Measurements from ENCODE around the gene TENT5C.
A peak's percentile ranks its signal among the peaks of the same experiment; 100 is the strongest.

The TENT5C gene

GRCh38 chr1:117638759-117639158 lies 32.9 kb downstream of the TENT5C start:
- DNase-seq = peak; percentile 44

DNA sequence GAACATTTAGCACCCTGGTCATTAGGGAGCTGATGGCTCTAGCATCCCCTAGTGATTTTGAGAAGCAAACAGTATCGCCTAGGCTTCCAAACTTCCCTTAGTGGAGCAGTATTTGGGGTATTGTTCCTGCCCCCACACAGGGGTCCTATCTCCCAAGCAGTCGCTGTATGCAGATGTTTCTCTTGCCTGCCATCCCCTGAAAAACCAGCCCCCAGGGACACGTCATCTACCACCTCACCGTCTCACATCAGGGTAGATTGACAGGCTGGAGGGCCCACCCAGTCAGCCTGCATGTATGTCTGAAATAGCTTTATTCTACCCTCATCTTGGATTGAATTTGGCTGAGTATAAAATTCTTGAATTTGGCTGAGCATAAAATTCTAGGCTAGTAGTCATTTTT lies 33.9 kb downstream of the TENT5C start:
- peak; percentile 35 for DNase-seq

DNA sequence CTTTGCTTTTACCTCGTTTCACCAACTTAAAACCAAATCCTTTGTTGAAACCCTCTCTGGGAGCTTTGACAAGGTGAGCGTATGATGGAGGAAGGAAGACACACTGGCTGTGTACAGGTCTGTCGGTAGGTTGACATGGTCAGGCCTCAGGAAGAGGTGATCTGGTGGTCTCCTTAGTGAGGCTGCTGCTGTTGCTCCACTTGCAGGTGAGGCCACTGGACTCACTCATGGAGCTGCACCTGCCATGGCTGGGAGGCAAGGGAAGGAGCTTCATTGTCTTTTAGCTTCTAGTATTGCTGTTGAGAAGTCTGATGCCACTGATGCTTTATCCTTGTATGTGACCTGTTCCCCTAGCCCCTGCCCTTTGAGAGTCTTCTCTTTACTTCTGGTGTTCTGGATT lies 35.7 kb downstream of the TENT5C start:
- peak; percentile 46 for DNase-seq

GRCh38 chr1:117642963-117643362 lies 37.1 kb downstream of the TENT5C start:
- DNase-seq = peak; percentile 49

DNA sequence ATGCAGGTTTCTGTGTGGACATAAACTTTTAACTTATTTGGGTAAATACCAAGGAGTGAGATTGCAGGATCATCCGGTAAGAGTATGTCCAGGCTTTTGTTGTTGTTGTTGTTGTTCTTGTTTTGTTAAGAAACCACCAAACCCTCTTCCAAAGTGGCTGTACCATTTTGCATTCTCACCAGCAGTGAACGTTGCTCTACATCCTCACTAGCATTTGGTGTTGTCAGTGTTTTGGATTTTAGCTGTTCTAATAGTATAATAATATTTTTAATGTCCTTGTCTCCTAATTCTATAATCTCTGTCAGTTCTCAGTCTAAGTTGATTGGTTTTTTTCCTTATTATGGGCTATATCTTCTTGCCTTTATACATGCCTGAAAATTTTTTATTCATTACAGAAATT lies 37.8 kb downstream of the TENT5C start:
- no peak for DNase-seq

GRCh38 chr1:117644696-117645311 lies 39.0 kb downstream of the TENT5C start:
- no peak for DNase-seq

- no peak for DNase-seq
These were observed 39.5 kb downstream of the TENT5C start for GRCh38 chr1:117645343-117645742.

- DNase-seq = no peak
These were observed 40.4 kb downstream of the TENT5C start for GRCh38 chr1:117646007-117646811.

GRCh38 chr1:117646956-117647355 lies 41.1 kb downstream of the TENT5C start:
- no peak for DNase-seq

DNA sequence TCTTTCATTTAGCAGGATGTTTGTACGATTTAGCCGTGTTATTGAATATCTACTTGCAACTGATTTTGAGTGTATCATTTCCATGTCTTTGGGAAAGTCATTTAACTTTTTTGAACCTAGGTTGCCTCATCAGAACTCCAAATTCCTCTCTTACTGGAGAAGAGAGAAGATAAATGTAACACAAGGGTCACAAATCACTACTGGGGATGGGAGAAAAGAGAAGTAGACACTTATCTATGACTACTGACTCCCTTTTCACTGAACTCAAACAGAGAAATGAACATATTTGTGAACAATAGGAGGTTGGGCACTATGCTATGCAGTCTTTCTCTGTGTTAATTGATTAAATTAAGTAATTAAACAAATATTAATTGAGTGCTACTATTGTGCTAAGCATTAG lies 42.2 kb downstream of the TENT5C start:
- no peak for DNase-seq

- no peak for DNase-seq
These were observed 45.2 kb downstream of the TENT5C start for GRCh38 chr1:117650840-117651568.

DNA sequence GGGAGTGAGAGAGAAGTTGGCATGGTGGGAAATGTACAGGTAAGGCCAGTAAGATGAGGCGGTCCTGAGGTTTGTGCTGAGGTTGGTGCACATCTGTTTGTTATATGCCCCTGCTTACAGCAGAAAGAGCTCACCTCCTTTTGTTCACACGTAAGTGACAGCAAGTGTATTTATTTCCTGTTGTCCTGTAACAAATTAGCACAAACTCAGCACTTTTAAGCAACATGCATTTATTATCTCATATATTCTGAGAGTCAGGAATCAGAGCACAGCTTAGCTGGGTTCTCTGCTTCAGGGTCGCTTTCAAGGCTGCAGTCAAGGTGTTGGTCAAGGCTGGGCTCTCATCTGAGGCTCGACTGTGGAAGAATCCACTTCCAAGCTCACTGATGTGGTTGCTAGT lies 45.8 kb downstream of the TENT5C start:
- no peak for DNase-seq

GRCh38 chr1:117652421-117652820 lies 46.6 kb downstream of the TENT5C start:
- DNase-seq = no peak

DNA sequence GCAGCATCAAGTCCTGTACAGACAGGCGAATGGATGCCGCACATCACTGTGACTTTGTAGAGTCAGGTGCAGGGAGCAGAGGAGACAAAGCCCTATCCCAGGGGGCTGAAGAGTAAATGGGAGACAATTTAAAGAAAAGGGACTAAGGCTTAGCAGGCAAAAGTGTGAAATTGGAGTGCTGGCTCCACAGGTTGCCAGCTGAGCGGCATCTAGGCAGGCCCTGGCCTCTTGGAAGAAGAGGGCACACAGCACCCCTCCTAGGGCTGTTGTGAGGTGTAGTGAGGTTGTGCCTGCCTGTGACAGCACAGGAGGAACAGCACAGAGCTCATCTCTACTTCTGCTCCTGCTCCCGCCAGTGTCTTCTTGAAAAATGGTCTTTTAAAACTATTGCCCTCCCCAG lies 47.3 kb downstream of the TENT5C start:
- no peak for DNase-seq

DNA sequence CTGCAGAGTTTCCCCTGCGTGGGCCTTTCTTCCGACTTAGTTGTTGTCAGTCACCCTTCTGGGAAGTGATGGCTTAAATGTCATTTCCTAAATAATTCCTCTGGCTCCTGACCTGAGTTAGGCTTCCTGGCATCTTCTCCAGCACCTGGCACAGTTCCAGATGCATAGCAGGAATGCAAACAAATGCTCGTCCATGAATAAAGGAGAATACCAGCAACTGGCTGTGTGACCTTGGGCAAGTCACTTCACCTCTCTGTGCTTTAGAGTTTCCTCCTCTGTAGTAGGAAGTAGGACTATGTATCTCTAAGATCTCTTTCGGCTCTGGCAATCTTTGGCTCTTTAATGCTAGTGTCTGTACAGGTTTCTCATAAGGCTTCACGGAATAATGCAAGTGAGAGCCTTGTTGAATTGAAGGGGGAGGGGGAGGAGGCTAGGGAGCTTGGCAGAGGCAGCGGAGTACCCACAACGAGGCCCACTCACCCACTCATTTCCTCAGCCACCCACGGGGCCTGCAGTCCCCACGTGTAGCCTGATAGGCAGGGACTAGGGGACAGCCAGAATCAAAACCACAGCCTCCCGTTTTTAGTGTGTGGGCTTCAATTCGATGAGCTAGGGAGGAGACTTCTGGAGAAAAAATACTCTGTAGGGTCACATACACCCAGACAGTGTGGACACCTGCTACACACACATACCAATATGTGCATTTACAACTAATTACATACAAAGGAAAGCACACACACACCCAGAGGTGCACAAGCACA lies 48.1 kb downstream of the TENT5C start:
- no peak for DNase-seq

DNA sequence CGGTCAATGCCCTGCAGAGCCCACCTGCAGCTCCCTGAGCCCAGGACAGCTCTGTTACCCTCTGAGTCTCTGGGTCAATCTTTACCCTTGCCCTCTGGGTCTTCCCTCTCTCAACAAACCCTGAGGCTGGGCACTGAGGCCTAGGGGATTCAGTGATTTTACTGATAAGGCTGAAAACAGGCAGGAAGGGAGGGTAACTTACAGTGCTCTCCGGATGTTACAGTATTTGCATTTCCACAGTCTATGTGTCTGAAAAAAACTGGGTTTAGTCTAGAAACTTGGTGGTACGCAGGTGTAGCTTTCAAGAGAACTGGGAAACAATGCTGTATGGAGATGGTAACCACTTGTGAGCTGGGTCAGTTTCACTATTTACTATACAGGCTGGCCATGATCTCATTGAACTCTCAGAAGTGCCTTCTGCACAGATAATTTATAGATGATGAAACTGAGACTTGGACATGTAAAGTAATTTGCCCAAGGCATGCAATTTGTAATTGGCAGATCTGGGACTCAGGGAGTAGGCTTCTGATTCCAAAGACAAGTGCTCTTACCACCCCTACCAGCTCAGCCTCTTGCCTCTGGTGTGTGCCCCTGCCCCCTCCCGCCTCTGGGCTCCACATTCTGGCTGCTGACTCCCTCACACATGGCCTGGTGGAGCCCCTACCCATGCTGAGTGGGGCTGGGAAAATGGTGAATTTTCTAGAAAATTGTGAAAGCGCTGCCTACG lies 48.8 kb downstream of the TENT5C start:
- no peak for DNase-seq

DNA sequence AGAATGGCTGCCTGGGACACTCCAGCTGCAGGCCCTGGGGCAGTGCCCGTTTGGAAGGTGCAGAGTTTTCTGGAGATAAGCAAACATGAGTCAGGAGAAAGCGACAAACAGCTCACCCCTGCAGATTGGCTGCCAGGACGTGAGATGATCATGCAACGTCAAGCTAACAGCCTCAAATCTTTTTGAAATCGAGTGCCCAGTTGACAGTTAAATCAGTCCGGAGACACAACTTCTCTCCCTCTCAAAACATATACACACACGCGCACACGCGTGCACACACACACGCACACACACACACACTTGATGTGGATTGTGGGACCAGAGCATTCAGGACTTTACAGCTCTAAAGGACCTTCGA lies 49.4 kb downstream of the TENT5C start:
- DNase-seq = no peak

- peak; percentile 84 for DNase-seq
These were observed 50.4 kb downstream of the TENT5C start for GRCh38 chr1:117656202-117656641.

DNA sequence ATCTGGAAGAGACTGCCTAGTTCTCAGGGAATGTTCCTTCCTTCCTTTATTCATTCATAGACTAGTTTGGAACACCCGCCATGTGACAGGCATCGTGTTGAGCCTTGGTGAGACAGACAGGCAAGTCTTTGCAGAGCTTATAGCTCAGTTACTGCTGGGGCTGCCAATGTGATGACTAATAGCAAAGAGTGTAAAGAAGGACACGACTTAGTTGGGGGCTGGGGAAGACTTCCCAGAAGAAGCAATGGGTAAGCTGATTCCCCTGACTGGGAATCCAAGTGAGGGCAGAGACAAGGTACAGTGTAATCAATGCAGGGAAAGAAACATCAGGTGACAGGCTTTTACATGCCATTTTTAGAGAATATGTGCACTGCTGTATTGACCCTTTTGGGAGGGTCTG lies 51.2 kb downstream of the TENT5C start:
- no peak for DNase-seq

- DNase-seq = no peak
These were observed 52.3 kb downstream of the TENT5C start for GRCh38 chr1:117657949-117658660.

GRCh38 chr1:117658676-117659075 lies 52.8 kb downstream of the TENT5C start:
- DNase-seq = no peak

Data from activated CD8-positive, alpha-beta memory T cell treated with anti-CD3 and anti-CD28 coated beads, Interleukin-2, amount 50 U/mL, for 48 hours (primary cell).